ENCODE data around the gene UBA52. TPM values are rescaled to one million over a fixed set of nuclear protein-coding genes. Genes with fewer than 3 reads are reported as not detected.

UBA52 gene
- total RNA-seq, 4 donors from 2014 or later, result 512 to 719 (median 537) TPM

DNA sequence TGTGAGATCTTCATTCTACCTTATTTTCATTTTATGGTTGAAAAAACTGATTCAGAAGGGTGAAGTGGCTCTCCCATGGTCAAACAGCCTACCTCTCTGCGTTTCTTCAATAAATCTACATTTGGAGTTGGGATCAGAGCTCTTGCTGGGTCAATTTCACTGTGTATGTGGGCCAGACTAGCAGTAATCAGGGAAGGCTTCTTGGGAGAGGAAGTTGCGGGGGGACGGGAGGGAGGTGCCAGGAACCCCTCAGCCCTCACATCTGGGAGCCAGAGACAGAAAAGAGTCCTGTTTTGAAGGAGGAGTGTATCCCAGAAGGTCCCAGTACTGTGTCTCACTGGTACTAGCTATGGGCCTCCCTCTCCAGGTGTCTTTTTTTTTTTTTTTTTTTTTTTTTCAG is 13.1 kb upstream of the UBA52 start:
- DNase-seq, result no peak
- Histone ChIP-seq H3K4me3 (peak overlapping the region; percentile 82 to 91 (median 88)), H3K36me3 (peaks cover 0 to 9% of the 10 kb centered on the region in 2 donors), H3K27me3 (no peaks in the 10 kb centered on the region), H3K4me1 (peaks cover 0 to 17% of the 10 kb centered on the region in 2 donors), H3K9me3 (no peaks in the 10 kb centered on the region), H3K27ac (peak overlapping the region; percentile 95 to 98 (median 96))
- in situ Hi-C loops (cut with MboI; ENCODE audit: low sequenced_read_pairs in 4 of 4), result loop anchor here in 1 of 4 donors (25.0 kb wide), 1 partner anchor 96 kb away; no protein-coding TSS in a partner anchor
- TF ChIP-seq CTCF (IDR thresholded peaks at IDR 0.05 in 4 of 5, conservative IDR thresholded peaks at IDR 0.05 in 1 of 5) (no peak), POLR2A (IDR thresholded peaks at IDR 0.05) (no peak)
- intact Hi-C loops (cut with DNase I; ENCODE audit: low total_unique reads), result loop anchor here (5.0 kb wide), 1 partner anchor 91 kb away; no protein-coding TSS in a partner anchor
- no peak for ATAC-seq

- intact Hi-C loops (cut with DNase I; ENCODE audit: low total_unique reads) (loop anchor here (5.0 kb wide), 1 partner anchor 92 kb away; no protein-coding TSS in a partner anchor), in situ Hi-C loops (cut with MboI; ENCODE audit: low sequenced_read_pairs in 4 of 4) (loop anchor here in 1 of 4 donors (25.0 kb wide), 1 partner anchor 97 kb away; no protein-coding TSS in a partner anchor)
- Histone ChIP-seq H3K36me3 (peaks cover 0 to 19% of the 10 kb centered on the region in 2 donors), H3K4me3 (peak overlapping the region in 1 of 4 donors; percentile 13), H3K27ac (peak overlapping the region; percentile 45 to 98 (median 96)), H3K4me1 (peaks cover 0 to 17% of the 10 kb centered on the region in 2 donors), H3K9me3 (no peaks in the 10 kb centered on the region), H3K27me3 (no peaks in the 10 kb centered on the region)
- TF ChIP-seq CTCF (IDR thresholded peaks at IDR 0.05 in 4 of 5, conservative IDR thresholded peaks at IDR 0.05 in 1 of 5) (no peak), POLR2A (IDR thresholded peaks at IDR 0.05) (no peak)
- DNase-seq (no peak), ATAC-seq (no peak)
Observed at GRCh38 chr19:18559685-18560084, 12.0 kb upstream of the UBA52 start.

DNA sequence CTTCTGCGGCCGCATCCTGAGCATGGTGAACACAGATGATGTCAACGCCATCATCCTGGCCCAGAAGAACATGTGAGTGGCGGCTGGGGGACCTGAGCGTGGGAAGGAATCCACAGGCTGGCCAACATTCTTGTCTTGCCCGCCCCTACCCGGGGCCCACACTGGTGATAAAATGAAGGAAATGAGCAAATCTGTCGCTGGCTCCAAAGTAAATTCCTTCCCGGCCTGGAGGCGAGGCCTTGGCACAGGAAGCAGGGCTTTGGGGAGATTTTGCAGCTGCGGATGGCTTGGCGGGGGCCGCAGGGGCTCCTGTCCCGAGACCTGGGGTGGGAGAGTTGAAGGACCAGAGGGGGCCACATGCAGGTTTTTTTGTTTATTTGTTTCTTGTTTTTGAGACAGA is 9.6 kb upstream of the UBA52 start:
- H3K9me3 ChIP-seq, result no peaks in the 10 kb centered on the region
- peaks cover 0 to 15% of the 10 kb centered on the region in 2 donors for H3K4me1 ChIP-seq
- H3K27ac ChIP-seq, result peak overlapping the region; percentile 67 to 95 (median 72)
- peaks cover 0 to 42% of the 10 kb centered on the region in 2 donors for H3K36me3 ChIP-seq
- intact Hi-C loops (cut with DNase I; ENCODE audit: low total_unique reads), result no loop called here
- no peak overlapping the region for H3K4me3 ChIP-seq
- TF ChIP-seq CTCF (IDR thresholded peaks at IDR 0.05 in 4 of 5, conservative IDR thresholded peaks at IDR 0.05 in 1 of 5), result no peak
- no peak for TF ChIP-seq POLR2A (IDR thresholded peaks at IDR 0.05)
- H3K27me3 ChIP-seq, result no peaks in the 10 kb centered on the region
- ATAC-seq (no peak), DNase-seq (no peak)
- in situ Hi-C loops (cut with MboI; ENCODE audit: low sequenced_read_pairs in 4 of 4), result loop anchor here in 1 of 4 donors (25.0 kb wide), 1 partner anchor 100 kb away; no protein-coding TSS in a partner anchor

DNA sequence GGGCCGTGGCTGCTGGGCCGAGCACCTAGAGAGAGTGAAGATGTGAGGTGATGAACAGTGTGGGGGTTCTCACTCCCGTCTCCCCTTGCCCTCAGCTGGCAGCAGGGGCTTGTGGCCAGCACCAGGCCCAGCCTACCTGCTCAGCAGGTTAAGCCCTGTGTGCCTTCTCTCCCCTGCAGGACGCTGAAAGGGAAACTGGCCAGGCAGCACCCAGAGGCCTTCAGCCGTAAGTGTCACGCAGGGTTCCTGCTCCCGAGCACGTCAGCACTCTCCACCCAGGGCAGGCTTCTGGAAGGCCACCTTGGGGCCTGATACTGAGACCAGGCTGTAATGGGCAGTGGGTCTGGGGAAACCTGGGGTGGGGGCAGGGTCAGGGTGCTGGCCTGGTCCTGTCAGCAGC is 4.7 kb upstream of the UBA52 start:
- TF ChIP-seq POLR2A (IDR thresholded peaks at IDR 0.05) (no peak), CTCF (IDR thresholded peaks at IDR 0.05 in 4 of 5, conservative IDR thresholded peaks at IDR 0.05 in 1 of 5) (no peak)
- intact Hi-C loops (cut with DNase I; ENCODE audit: low total_unique reads) (no loop called here), in situ Hi-C loops (cut with MboI; ENCODE audit: low sequenced_read_pairs in 4 of 4) (loop anchor here in 1 of 4 donors (25.0 kb wide), 1 partner anchor 105 kb away; no protein-coding TSS in a partner anchor)
- no peak for ATAC-seq
- Histone ChIP-seq H3K27ac (no peak overlapping the region), H3K27me3 (no peaks in the 10 kb centered on the region), H3K9me3 (no peaks in the 10 kb centered on the region), H3K4me1 (no peaks in the 10 kb centered on the region), H3K36me3 (peaks cover 0 to 58% of the 10 kb centered on the region in 2 donors), H3K4me3 (no peak overlapping the region)
- DNase-seq, result no peak

Measured in gastrocnemius medialis (tissue), 4 donors.